ENCODE data around the gene PAX3. TPM values are rescaled to one million over a fixed set of nuclear protein-coding genes. Genes with fewer than 3 reads are reported as not detected.

Gene PAX3
- total and polyA plus RNA-seq, 11 donors, result 0.42 TPM; not detected in 10

Other genes with a start within 250 kb of the PAX3 start
- gene SGPP2, start 125.5 kb upstream of the PAX3 start, total RNA-seq, result 10 to 100 TPM in 7 of 9 donors, 1 to 10 TPM in 2; 4.7 to 25.8 (median 12.4) TPM
- gene SGPP2, start 125.5 kb upstream of the PAX3 start, polyA plus RNA-seq, result 10 to 100 TPM in 1 of 2 donors, 1 to 10 TPM in 1; 1.6 to 13.6 TPM

All from heart left ventricle (tissue), 11 donors.